Ammon's horn (tissue), 1 donor: ENCODE results near the gene THSD8.

Experiments
- DNase-seq: peaks from one replicate; pipeline ENCODE4 v3.0.0-alpha.2; 2016; ENCODE audit warnings: low spot score

THSD8 gene

GRCh38 chr19:12801466-12802266 is at the start of gene THSD8, which contains the start of gene PRDX2:
Gene THSD8 (plus strand): TSS chr19:12802069. CDS start chr19:12802072, 3 bp downstream.
Gene PRDX2 (minus strand): TSS chr19:12801800. CDS start chr19:12801261, 539 bp downstream.
- DNase-seq, result peak; percentile 89

- no peak for DNase-seq
Observed at GRCh38 chr19:12754465-12755196, 47.2 kb upstream of the THSD8 start.

DNA sequence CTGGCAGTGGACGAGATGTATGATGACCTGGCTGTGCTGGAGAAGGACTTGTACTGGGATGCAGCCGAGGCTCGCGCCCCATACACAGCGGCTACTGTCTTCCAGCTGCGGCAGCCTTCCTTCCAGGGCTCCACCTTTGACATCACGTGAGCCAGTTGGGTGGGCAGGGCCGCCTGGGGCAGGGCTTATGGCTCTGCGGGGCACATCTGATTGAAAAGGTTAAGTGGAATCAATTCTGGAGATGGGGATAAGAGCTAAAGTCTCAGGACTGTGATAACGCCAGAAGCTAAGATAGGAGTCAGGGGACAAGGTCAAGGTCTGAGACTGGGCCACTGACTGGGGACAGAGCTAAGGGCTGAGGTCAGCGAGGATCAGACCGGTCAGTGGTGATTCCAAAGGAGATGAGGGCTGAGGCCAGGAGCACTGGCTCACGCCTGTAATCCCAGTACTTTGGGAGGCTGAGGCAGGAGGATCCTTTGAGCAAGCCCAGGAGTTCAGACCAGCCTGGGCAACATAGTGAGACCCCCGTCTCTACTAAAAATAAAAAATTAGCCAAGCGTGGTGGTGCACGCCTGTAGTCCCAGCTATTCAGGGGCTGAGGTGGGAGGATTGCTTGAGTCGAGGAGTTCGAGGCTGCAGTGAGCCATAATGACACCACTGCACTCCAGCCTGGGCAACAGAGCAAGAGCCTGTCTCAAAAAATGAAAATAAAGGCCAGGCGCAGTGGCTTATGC is 45.6 kb upstream of the THSD8 start:
- no peak for DNase-seq

- peak; percentile 48 for DNase-seq
Observed at GRCh38 chr19:12757544-12758274, 44.2 kb upstream of the THSD8 start.

- DNase-seq, result no peak
Observed at GRCh38 chr19:12759686-12760085, 42.2 kb upstream of the THSD8 start.

- DNase-seq, result no peak
Observed at GRCh38 chr19:12763100-12763499, 38.8 kb upstream of the THSD8 start.

DNA sequence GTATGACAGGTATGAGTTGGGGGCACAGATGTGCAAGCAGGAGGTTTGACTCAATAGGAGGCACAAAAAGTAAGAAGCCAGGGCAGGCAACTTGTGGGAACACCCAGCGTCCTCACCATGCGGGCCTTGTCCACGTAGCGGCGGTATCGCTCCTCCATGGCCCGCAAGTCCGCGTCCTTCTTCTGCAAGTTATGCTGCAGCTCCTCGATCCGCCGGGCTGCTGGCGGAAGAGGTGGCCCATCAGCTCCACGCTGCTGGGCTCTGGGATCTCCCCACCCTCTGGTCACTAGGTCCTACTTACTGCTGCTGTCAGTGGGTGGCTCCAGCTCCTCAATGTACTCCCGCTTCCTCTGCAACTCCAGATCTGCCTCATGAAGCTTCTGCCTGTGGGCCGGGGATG is 37.2 kb upstream of the THSD8 start:
- no peak for DNase-seq

DNA sequence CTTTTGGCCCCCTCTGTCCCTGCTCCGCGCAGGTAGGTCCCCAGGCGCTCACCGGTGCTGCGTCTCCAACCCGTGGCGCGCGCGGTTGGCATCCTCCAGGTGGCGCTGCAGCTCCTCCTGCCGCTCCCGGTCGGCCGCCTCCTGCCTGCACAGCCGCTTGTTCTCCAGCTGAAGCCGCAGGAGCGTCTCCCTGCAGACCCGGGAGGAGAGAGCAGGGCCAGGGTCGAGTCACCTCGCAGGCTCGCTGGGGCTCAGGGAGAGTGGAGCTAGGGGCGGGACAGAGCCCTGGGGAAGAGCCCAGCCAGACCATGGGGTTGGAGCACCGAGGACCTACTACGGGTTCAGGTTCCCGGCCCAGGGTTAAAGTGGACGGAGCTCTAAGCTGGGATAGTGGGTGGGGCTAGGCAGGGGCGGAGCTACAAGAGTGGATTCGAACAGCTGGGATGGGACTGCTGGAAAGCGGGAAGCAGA is 35.8 kb upstream of the THSD8 start:
- DNase-seq, result peak; percentile 69

GRCh38 chr19:12767150-12767549 is 34.7 kb upstream of the THSD8 start:
- no peak for DNase-seq

- no peak for DNase-seq
Observed at GRCh38 chr19:12767666-12768065, 34.2 kb upstream of the THSD8 start.

DNA sequence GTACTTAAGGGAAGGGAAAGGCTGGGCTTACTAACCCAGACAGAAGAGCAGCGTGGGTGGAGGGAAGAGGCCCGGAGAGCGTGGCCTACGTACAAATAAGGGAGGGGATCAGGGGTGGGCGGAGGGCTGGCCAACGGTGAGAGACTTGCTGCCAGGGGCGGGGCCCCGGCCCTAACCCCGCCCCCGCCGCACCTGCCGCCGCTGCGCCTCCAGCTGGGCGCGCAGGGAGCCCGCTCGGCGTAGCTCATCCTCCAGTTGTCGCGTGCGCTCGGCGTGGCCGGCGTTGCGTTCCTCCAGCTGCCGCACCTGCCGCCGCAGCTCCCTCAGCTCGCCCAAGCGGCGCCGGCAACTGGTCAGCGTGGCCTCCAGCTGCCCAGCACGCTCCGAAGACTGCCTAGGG is 32.2 kb upstream of the THSD8 start:
- DNase-seq, result no peak

- DNase-seq, result no peak
Observed at GRCh38 chr19:12770922-12771321, 30.9 kb upstream of the THSD8 start.

GRCh38 chr19:12772323-12772722 is 29.5 kb upstream of the THSD8 start:
- DNase-seq, result no peak

DNA sequence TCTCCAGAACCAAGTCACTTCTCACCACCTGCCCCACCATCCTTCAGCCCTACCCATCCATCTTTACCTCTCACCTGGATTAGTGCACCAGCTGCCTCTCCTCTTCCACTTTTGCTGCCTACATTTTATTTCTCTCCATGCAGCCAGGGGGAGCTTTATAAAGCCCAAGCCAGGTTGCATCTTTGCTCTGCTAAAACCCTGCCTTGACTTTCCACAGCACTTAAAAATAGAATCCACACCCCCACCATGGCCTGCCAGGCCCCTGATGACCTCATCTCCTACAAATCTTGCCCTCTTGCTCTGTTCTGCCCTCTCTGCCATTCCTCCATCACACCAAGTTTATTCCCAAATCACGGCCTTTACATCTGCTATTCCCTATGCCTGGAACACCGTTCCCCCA is 28.3 kb upstream of the THSD8 start:
- DNase-seq, result no peak

- no peak for DNase-seq
Observed at GRCh38 chr19:12774588-12775555, 27.0 kb upstream of the THSD8 start, which contains the start of gene HOOK2. Gene HOOK2 (minus strand): TSS chr19:12775552. CDS start chr19:12775449, 103 bp downstream.

GRCh38 chr19:12777217-12778016 is 24.5 kb upstream of the THSD8 start:
- peak; percentile 81 for DNase-seq

DNA sequence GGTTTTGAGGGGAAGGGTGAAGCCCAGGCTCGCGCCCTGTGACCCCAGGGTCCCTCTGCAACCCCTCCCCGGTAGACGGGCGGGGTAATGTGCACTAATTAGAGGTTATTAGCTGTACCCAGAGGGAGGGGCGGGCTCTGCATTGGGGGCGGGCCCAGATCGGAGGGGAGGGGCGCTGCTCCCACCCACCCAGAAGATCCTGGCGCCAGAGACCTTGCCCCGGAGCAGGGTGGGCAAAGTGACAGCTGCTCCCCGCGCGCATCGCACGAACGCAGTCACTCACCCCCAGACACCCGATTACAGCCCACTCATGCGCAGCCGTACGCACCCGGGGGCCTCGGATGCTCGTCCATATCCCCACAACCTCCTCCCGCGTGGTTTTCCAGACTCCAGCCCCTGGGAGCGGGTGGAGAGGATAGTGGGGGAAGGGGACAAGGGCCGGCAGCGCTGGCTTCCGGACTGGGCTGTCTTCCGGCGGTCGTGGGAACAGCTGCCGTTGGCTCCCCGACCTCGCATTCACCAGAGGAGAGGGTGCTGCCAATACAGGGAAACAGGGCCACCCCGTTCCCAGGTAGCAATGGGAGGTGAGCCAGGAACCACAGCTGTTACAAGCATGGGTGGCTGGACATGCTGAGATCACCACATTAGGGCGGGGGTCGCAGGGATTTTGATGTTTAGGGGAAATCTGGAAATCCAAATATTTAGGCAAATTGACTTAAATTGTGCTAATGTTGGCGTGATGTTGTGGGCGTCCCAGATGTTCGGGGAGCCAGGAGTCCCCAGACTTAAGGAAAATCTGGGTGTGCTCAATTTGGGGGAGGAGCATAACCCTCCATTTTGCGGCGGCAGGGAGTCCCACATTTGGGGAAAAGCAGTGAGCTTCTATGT is 23.6 kb upstream of the THSD8 start:
- no peak for DNase-seq

DNA sequence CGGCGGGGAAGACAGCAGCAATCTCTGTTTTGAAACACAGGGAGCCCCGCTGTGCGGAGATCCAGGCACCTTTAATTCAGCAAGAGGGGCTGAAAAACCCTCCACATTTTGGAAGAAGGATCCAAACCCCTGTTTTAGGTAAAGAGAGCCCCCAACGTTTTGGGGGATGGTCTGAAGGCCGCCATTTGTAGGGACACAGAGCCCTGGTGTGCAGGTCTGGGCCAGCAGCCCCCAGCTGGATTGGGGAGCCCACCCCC is 23.0 kb upstream of the THSD8 start:
- DNase-seq, result no peak
